ENCODE results near the gene PFKFB4.

PFKFB4 gene

GRCh38 chr3:48564022-48564421, 7.4 kb upstream of the PFKFB4 start:
- H3K27ac ChIP-seq: no peak overlapping the region
- H3K36me3 ChIP-seq: no peaks in the 10 kb centered on the region
- peaks cover 23% of the 10 kb centered on the region in 2 experiments for H3K4me1 ChIP-seq (ENCODE audit: control insufficient read depth in 1 of 2, insufficient read depth in 1 of 2, low read depth in 1 of 2, low read length in 1 of 2)
- H3K27me3 ChIP-seq: peaks cover 5% of the 10 kb centered on the region
- no peak for TF ChIP-seq CTCF (IDR thresholded peaks at IDR 0.05)
- no peaks in the 10 kb centered on the region for H3K9me3 ChIP-seq
- no peak overlapping the region for H3K4me3 ChIP-seq (ENCODE audit: low read depth in 1 of 2, low read length in 1 of 2)

- no peak for TF ChIP-seq CTCF (IDR thresholded peaks at IDR 0.05)
- Histone ChIP-seq H3K36me3 (no peaks in the 10 kb centered on the region), H3K4me3 (ENCODE audit: low read depth in 1 of 2, low read length in 1 of 2) (no peak within 1 kb of the TSS), H3K9me3 (no peaks in the 10 kb centered on the region), H3K27me3 (peaks cover 5% of the 10 kb centered on the region), H3K27ac (no peak within 1 kb of the TSS), H3K4me1 (ENCODE audit: control insufficient read depth in 1 of 2, insufficient read depth in 1 of 2, low read depth in 1 of 2, low read length in 1 of 2) (peaks cover 28% of the 10 kb centered on the region in 2 experiments)
Measured at GRCh38 chr3:48563382-48563918, 6.8 kb upstream of the PFKFB4 start, which contains the start of gene UCN2. UCN2 (minus strand) TSS chr3:48563781; CDS start chr3:48563124, 657 bp downstream.

GRCh38 chr3:48562367-48563095, 5.9 kb upstream of the PFKFB4 start:
- Histone ChIP-seq H3K27ac (no peak overlapping the region), H3K27me3 (peaks cover 5% of the 10 kb centered on the region), H3K4me3 (ENCODE audit: low read depth in 1 of 2, low read length in 1 of 2) (no peak overlapping the region), H3K4me1 (ENCODE audit: control insufficient read depth in 1 of 2, insufficient read depth in 1 of 2, low read depth in 1 of 2, low read length in 1 of 2) (peaks cover 38% of the 10 kb centered on the region in 2 experiments), H3K9me3 (no peaks in the 10 kb centered on the region), H3K36me3 (no peaks in the 10 kb centered on the region)
- TF ChIP-seq CTCF (IDR thresholded peaks at IDR 0.05): no peak

- Histone ChIP-seq H3K27me3 (peaks cover 5% of the 10 kb centered on the region), H3K4me1 (ENCODE audit: control insufficient read depth in 1 of 2, insufficient read depth in 1 of 2, low read depth in 1 of 2, low read length in 1 of 2) (peaks cover 43 to 45% of the 10 kb centered on the region in 2 experiments), H3K27ac (peak overlapping the region; percentile 92), H3K36me3 (no peaks in the 10 kb centered on the region), H3K9me3 (no peaks in the 10 kb centered on the region), H3K4me3 (ENCODE audit: low read depth in 1 of 2, low read length in 1 of 2) (peak overlapping the region; percentile 12 to 24)
- TF ChIP-seq CTCF (IDR thresholded peaks at IDR 0.05): no peak
Measured at GRCh38 chr3:48561045-48561736, 4.6 kb upstream of the PFKFB4 start.

GRCh38 chr3:48560648-48561018, 4.0 kb upstream of the PFKFB4 start:
- H3K36me3 ChIP-seq: no peaks in the 10 kb centered on the region
- no peak for TF ChIP-seq CTCF (IDR thresholded peaks at IDR 0.05)
- H3K4me3 ChIP-seq (ENCODE audit: low read depth in 1 of 2, low read length in 1 of 2): peak overlapping the region; percentile 12 to 24
- peaks cover 5% of the 10 kb centered on the region for H3K27me3 ChIP-seq
- H3K4me1 ChIP-seq (ENCODE audit: control insufficient read depth in 1 of 2, insufficient read depth in 1 of 2, low read depth in 1 of 2, low read length in 1 of 2): peaks cover 49 to 50% of the 10 kb centered on the region in 2 experiments
- H3K27ac ChIP-seq: peak overlapping the region; percentile 92
- no peaks in the 10 kb centered on the region for H3K9me3 ChIP-seq

All from neutrophil (primary cell).